H1 (cell line): ENCODE results near the gene TMUB1. TPM values are rescaled to one million over a fixed set of nuclear protein-coding genes. Genes with fewer than 3 reads are reported as not detected.

Experiments used
- CTCF ChIA-PET: fragments of 300-600 bp; sonication (Branson Sonifier 250); formaldehyde crosslinking; loops from one replicate; lab custom pipeline; 2021; ENCODE audit not compliant: partially characterized antibody; lab: Charles Lee
- POLR2A ChIA-PET: fragments of 300-600 bp; sonication (Branson Sonifier 250); formaldehyde crosslinking; loops from one replicate; lab custom pipeline; 2021; ENCODE audit warnings: inconsistent platforms; ENCODE audit not compliant: partially characterized antibody; lab: Charles Lee
- DNase-seq, 2 experiments: peaks; one replicate each; pipeline versions ENCODE4 v3.0.0 to v3.0.0-alpha.2; 2010 to 2022; ENCODE audit warnings: low spot score in 2 of 2, low read depth in 1 of 2, mixed read lengths in 1 of 2
- FAIRE-seq: peaks from 2 replicates; lab custom pipeline; 2011; peaks lifted over from hg19 to GRCh38; lab: Jason Lieb, UNC
- H2AFZ ChIP-seq: 2 replicates; pipeline ENCODE4 v1.8.1; 2012; ENCODE audit warnings: low read length, inconsistent platforms
- H2AK5ac ChIP-seq: 2 replicates; pipeline ENCODE4 v1.6.1; 2013; ENCODE audit warnings: low read depth, low read length
- H2BK120ac ChIP-seq: replicated peaks from 2 replicates; pipeline ENCODE3; 2013; ENCODE audit warnings: low read depth, low read length, inconsistent platforms
- H2BK12ac ChIP-seq: 2 replicates; pipeline ENCODE4 v1.6.1; 2013; ENCODE audit warnings: low read depth, low read length
- H2BK15ac ChIP-seq: 2 replicates; pipeline ENCODE4 v1.6.1; 2013; ENCODE audit warnings: low read length
- H2BK20ac ChIP-seq: 2 replicates; pipeline ENCODE4 v1.6.1; 2013; ENCODE audit warnings: low read length
- H2BK5ac ChIP-seq: 2 replicates; pipeline ENCODE4 v1.6.1; 2013; ENCODE audit warnings: low read depth, low read length
- H3K14ac ChIP-seq: 2 replicates; pipeline ENCODE4 v1.6.1; 2013; ENCODE audit warnings: inconsistent platforms; ENCODE audit not compliant: insufficient read length
- H3K18ac ChIP-seq: 2 replicates; pipeline ENCODE4 v1.6.1; 2013; ENCODE audit warnings: low read length; ENCODE audit errors: extremely low read depth
- H3K23ac ChIP-seq: 2 replicates; pipeline ENCODE4 v1.6.1; 2013; ENCODE audit warnings: inconsistent platforms; ENCODE audit not compliant: insufficient read length
- H3K23me2 ChIP-seq: 2 replicates; pipeline ENCODE4 v1.6.1; 2013; ENCODE audit warnings: low read depth, low read length
- H3K27ac ChIP-seq: 2 replicates; pipeline ENCODE4 v1.6.1; 2011; ENCODE audit warnings: low read depth, low read length, inconsistent platforms
- H3K27me3 ChIP-seq, 4 experiments: replicated peaks in 1 of 4; 1 replicate in 1 of 4; 2 replicates in 3 of 4; pipeline versions ENCODE4 v1.6.1 to v1.8.1; 2011 to 2013; ENCODE audit warnings: low read length in 3 of 4, mild to moderate bottlenecking in 3 of 4, inconsistent platforms in 2 of 4, mixed read lengths in 2 of 4, moderate library complexity in 1 of 4; ENCODE audit not compliant: control insufficient read depth in 3 of 4, insufficient read depth in 3 of 4; ENCODE audit errors: extremely low read depth in 1 of 4
- H3K36me3 ChIP-seq, 4 experiments: 2 replicates each; pipeline versions ENCODE4 v1.6.1 to v1.8.1; 2011 to 2013; ENCODE audit warnings: mild to moderate bottlenecking in 4 of 4, low read length in 3 of 4, moderate library complexity in 2 of 4, control low read depth in 1 of 4, inconsistent platforms in 1 of 4; ENCODE audit not compliant: insufficient read depth in 4 of 4, control insufficient read depth in 2 of 4
- H3K4ac ChIP-seq: replicated peaks from 2 replicates; pipeline ENCODE3; 2013; ENCODE audit warnings: low read length, low read depth, mixed read lengths, inconsistent platforms; ENCODE audit not compliant: insufficient read length
- H3K4me1 ChIP-seq, 4 experiments: replicated peaks in 1 of 4; 1 replicate in 1 of 4; 2 replicates in 3 of 4; pipeline versions ENCODE4 v1.6.1 to v1.8.1; 2011 to 2013; ENCODE audit warnings: low read length in 3 of 4, inconsistent platforms in 2 of 4, mixed read lengths in 1 of 4; ENCODE audit not compliant: insufficient read depth in 4 of 4, control insufficient read depth in 3 of 4
- H3K4me2 ChIP-seq, 2 experiments: 2 replicates each; pipeline versions ENCODE4 v1.6.1 to v1.8.1; 2011 to 2013; ENCODE audit warnings: low read depth in 2 of 2, low read length in 2 of 2, control low read depth in 1 of 2, inconsistent platforms in 1 of 2, mild to moderate bottlenecking in 1 of 2; ENCODE audit not compliant: insufficient read depth in 1 of 2
- H3K4me3 ChIP-seq, 4 experiments: fragments of 200-600, 300-600 bp in 1 of 4; sonication (generic), shearing (Covaris generic), sonication (Bioruptor Twin) in 1 of 4; 2 replicates each; pipeline versions ENCODE4 v1.5.1 to v1.8.1; 2011 to 2016; ENCODE audit warnings: low read length in 4 of 4, low read depth in 3 of 4, control low read depth in 2 of 4, inconsistent platforms in 2 of 4, mild to moderate bottlenecking in 2 of 4, mixed read lengths in 1 of 4, moderate library complexity in 1 of 4; ENCODE audit not compliant: insufficient read depth in 2 of 4; ENCODE audit errors: extremely low read depth in 1 of 4
- H3K56ac ChIP-seq: replicated peaks from 2 replicates; pipeline ENCODE3; 2013; ENCODE audit warnings: low read depth, mild to moderate bottlenecking, mixed read lengths, low read length, inconsistent platforms; ENCODE audit not compliant: insufficient read length
- H3K79me1 ChIP-seq: 2 replicates; pipeline ENCODE4 v1.6.1; 2013; ENCODE audit warnings: low read depth, low read length, control low read depth
- H3K79me2 ChIP-seq, 2 experiments: 2 replicates each; pipeline versions ENCODE4 v1.6.1 to v1.8.1; 2012 to 2013; ENCODE audit warnings: low read length in 2 of 2, mild to moderate bottlenecking in 2 of 2, inconsistent platforms in 1 of 2; ENCODE audit not compliant: insufficient read depth in 2 of 2, control insufficient read depth in 1 of 2
- H3K9ac ChIP-seq, 4 experiments: replicated peaks in 1 of 4; 1 replicate in 1 of 4; 2 replicates in 3 of 4; pipeline versions ENCODE4 v1.6.1 to v1.8.1; 2011 to 2013; ENCODE audit warnings: low read depth in 3 of 4, low read length in 3 of 4, control low read depth in 2 of 4, mild to moderate bottlenecking in 2 of 4, moderate library complexity in 2 of 4, inconsistent platforms in 1 of 4; ENCODE audit errors: extremely low read depth in 1 of 4
- H3K9me3 ChIP-seq, 2 experiments: 2 replicates each; pipeline versions ENCODE4 v1.6.1 to v1.8.1; 2012 to 2013; ENCODE audit warnings: mild to moderate bottlenecking in 2 of 2, moderate library complexity in 2 of 2, control low read depth in 1 of 2, inconsistent platforms in 1 of 2, low read depth in 1 of 2, low read length in 1 of 2, mixed read lengths in 1 of 2; ENCODE audit not compliant: insufficient read depth in 2 of 2
- H4K20me1 ChIP-seq, 2 experiments: replicated peaks in 1 of 2; 2 replicates each; pipeline versions ENCODE3 to v1.8.1; 2011 to 2013; ENCODE audit warnings: inconsistent platforms in 2 of 2, low read length in 2 of 2, mild to moderate bottlenecking in 1 of 2; ENCODE audit not compliant: insufficient read depth in 2 of 2, control insufficient read depth in 1 of 2
- H4K5ac ChIP-seq: 2 replicates; pipeline ENCODE4 v1.6.1; 2013; ENCODE audit warnings: low read length, low read depth, mixed read lengths, inconsistent platforms; ENCODE audit not compliant: insufficient read length
- H4K8ac ChIP-seq: 2 replicates; pipeline ENCODE4 v1.8.0; 2013; ENCODE audit warnings: mild to moderate bottlenecking, moderate library complexity, low read length, inconsistent platforms; ENCODE audit not compliant: insufficient read depth; ENCODE audit errors: extremely low read depth
- H4K91ac ChIP-seq: replicated peaks from 2 replicates; pipeline ENCODE3; 2013; ENCODE audit warnings: low read length, mixed read lengths, inconsistent platforms; ENCODE audit not compliant: insufficient read length
- BACH1 ChIP-seq: IDR thresholded peaks from 2 replicates; pipeline ENCODE4 v1.6.1; 2012; ENCODE audit warnings: low read length, improper control_type of control experiment
- BCL11A ChIP-seq, 2 experiments: IDR thresholded peaks; one replicate each; pipeline ENCODE4 v1.6.1; 2011; ENCODE audit warnings: low read depth in 2 of 2, low read length in 2 of 2, mild to moderate bottlenecking in 2 of 2
- POU5F1 ChIP-seq: IDR thresholded peaks from 2 replicates; pipeline ENCODE4 v1.6.1; 2011; ENCODE audit warnings: low read depth, mild to moderate bottlenecking, low read length, moderate library complexity
- SIRT6 ChIP-seq: IDR thresholded peaks from one replicate; pipeline ENCODE4 v1.7.1; 2012; ENCODE audit warnings: low read length, inconsistent platforms
- TCF12 ChIP-seq: IDR thresholded peaks from 2 replicates; pipeline ENCODE4 v1.6.1; 2011; ENCODE audit warnings: low read depth, mild to moderate bottlenecking, low read length
- WGBS, 2 experiments: shearing (Covaris generic) in 1 of 2; methylation state at CpG; one replicate each; pipeline versions ENCODE4 v1.1.6 to v1.1.7; 2013 to 2015; ENCODE audit warnings: low lambda C conversion rate in 2 of 2, mixed read lengths in 2 of 2, inconsistent platforms in 1 of 2, low coverage in 1 of 2, missing lambda C conversion rate in 1 of 2; ENCODE audit not compliant: insufficient replicate concordance in 2 of 2, insufficient coverage in 1 of 2, insufficient read length in 1 of 2; ENCODE audit errors: extremely low coverage in 1 of 2, missing lambda C conversion rate in 1 of 2; 5-methylcytosine and 5-hydroxymethylcytosine counted together
- polyA plus RNA-seq, 7 experiments: library from polyadenylated mRNA; depleted of rRNA in 3 of 7; stranded (reverse) in 5 of 7; unstranded in 2 of 7; fragments of >200 nt in 5 of 7; fragments of 200-250 nt in 2 of 7; gene quantifications; 1 replicate in 5 of 7; 2 replicates in 1 of 7; 4 replicates in 1 of 7; pipeline versions ENCODE4 v1.2.1 to v1.2.3, GENCODE V29; 2011 to 2013; ENCODE audit warnings: missing spikeins in 2 of 7, mixed read lengths in 2 of 7
- total RNA-seq: library from RNA; stranded (reverse); fragmentation: NEBNext Ultra II Directional; extraction: Animal tissue kit (Norgen Biotek cat#: 25700); gene quantifications from 2 replicates; pipeline ENCODE4 v1.2.1, GENCODE V29; 2021

Gene TMUB1
- total and polyA plus RNA-seq, 2 of the 8 experiments (the other 6 are each of a cell fraction or from before 2014, with no cell fraction given), result 41.4 to 56.2 TPM

DNA sequence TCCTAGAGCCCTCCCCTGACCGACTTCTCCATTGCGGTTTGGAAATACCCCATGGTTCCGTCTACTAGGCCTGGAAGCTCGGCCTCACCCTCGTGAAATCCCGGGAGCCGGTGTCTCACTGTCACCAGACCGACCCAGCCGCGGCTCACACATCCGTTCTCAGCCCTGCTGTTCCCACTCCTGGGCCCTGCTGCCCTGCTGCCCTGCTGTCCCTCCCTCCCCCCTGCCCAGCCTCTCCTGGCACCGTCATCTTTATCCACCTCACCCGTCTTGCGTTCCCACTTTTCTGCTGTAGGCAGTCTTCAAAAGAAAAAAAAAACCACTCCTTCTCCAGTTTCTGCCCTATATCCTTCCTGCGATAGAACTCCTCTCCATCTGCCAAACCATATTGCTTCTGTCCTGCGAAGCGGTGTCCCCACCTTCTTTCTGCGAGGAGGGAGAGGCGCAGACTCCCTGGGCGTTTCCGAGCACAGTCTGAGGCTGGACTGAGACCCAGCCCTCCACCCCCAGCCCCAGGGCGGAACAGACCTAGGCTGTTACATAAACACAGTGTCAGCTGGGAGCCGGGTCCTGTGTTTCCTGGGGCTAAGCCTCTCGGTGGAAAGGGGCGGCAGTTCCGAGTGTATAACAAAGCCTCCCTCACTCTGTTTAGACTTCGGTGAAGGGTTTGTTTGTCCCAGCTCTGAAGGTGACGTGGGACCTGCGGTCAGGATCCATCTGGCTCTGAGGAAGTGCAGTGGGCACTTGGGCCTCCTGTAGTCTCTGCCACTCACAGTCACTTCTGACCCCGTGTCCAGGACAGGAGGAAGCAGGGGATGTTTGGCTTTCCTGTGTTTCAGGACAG lies 5.8 kb upstream of the TMUB1 start:
- no peak for FAIRE-seq
- Histone ChIP-seq H3K27me3 (peaks cover 0 to 24% (median 10%) of the 10 kb centered on the region in 4 experiments; a peak in 6 of 7 replicates), H3K79me1 (peaks cover 10% of the 10 kb centered on the region; the same call in 1 of the 2 replicates), H3K4me1 (peaks cover 6 to 40% (median 23%) of the 10 kb centered on the region in 4 experiments), H2BK120ac (no peak overlapping the region), H2BK12ac (no peak overlapping the region), H3K23ac (no peak overlapping the region), H3K9ac (peak overlapping the region in 1 of 4 experiments; percentile 33; a peak in 2 of 7 replicates), H3K18ac (no peak overlapping the region), H4K20me1 (peaks cover 36 to 53% of the 10 kb centered on the region in 2 experiments)
- POLR2A ChIA-PET, result interaction anchor here (0.7 to 4.9 kb wide), 6 partner anchors 11 to 70 kb away, joined by 3 to 33 read pairs (median 5); partner anchors contain the start of gene ABCB8
- no peak for DNase-seq
- TF ChIP-seq BACH1 (no peak), SIRT6 (no peak), TCF12 (no peak), BCL11A (IDR thresholded peaks at IDR 0.05; ENCODE audit: low read depth in 2 of 2, low read length in 2 of 2) (no peak), POU5F1 (no peak)
- TF ChIP-seq, all 59 proteins: peak for 0
- Histone ChIP-seq H3K23me2 (peaks cover 16% of the 10 kb centered on the region; the same call in 1 of the 2 replicates), H3K36me3 (no peaks in the 10 kb centered on the region), H2BK15ac (no peak overlapping the region), H2BK20ac (no peak overlapping the region), H3K27ac (no peak overlapping the region), H3K4me3 (peak overlapping the region; percentile 8 to 75 (median 66); a peak in 7 of 8 replicates), H2AFZ (no peak overlapping the region), H3K79me2 (peaks cover 11 to 60% of the 10 kb centered on the region in 2 experiments; a peak in 3 of 4 replicates), H4K91ac (no peak overlapping the region), H3K56ac (no peak overlapping the region), H4K8ac (no peak overlapping the region), H4K5ac (no peak overlapping the region), H3K4ac (no peak overlapping the region), H3K14ac (no peak overlapping the region), H3K9me3 (no peaks in the 10 kb centered on the region), H3K4me2 (peak overlapping the region; percentile 73 to 83), H2BK5ac (no peak overlapping the region), H2AK5ac (no peak overlapping the region)
- CTCF ChIA-PET, result interaction anchor here (0.6 to 15.1 kb wide), 15 partner anchors 12 to 138 kb away, joined by 3 to 448 read pairs (median 4); partner anchors contain the start of gene ABCF2
- 33% methylated on average over 25 of the region's 30 CpGs; no CpG with 5 or more reads in 1 of the 2 experiments for WGBS, 2 experiments
